Neural cell (in vitro differentiated cells): Measurements from ENCODE around the gene TMEM116. TPM values are rescaled to one million over a fixed set of nuclear protein-coding genes. Genes with fewer than 3 reads are reported as not detected.

ENCODE experiments used
- H2AFZ ChIP-seq: fragments of 200-600, 300-800 bp; sonication (generic), shearing (Covaris generic); 2 replicates; pipeline ENCODE4 v1.6.0; 2014; ENCODE audit warnings: low read depth, mild to moderate bottlenecking, antibody characterized with exemption, low read length, moderate library complexity
- H3F3A ChIP-seq: fragments of 200-600 bp; shearing (Covaris generic); 2 replicates; pipeline ENCODE4 v1.6.1; 2016; ENCODE audit warnings: mild to moderate bottlenecking, moderate library complexity, mixed read lengths, antibody characterized with exemption, low read length; ENCODE audit not compliant: insufficient read depth, poor library complexity, severe bottlenecking
- H3K27ac ChIP-seq: fragments of 200-600, 300-800 bp; sonication (generic), shearing (Covaris generic); 2 replicates; pipeline ENCODE4 v1.5.1; 2014; ENCODE audit warnings: mild to moderate bottlenecking, low read length, moderate library complexity
- H3K27me3 ChIP-seq: fragments of 300-800, 200-600 bp; sonication (generic), shearing (Covaris generic); 2 replicates; pipeline ENCODE4 v1.6.0; 2014; ENCODE audit warnings: mild to moderate bottlenecking, low read depth, low read length, moderate library complexity; ENCODE audit not compliant: insufficient read depth
- H3K36me3 ChIP-seq: fragments of 300-800, 200-600 bp; sonication (generic), shearing (Covaris generic); 2 replicates; pipeline ENCODE4 v1.5.1; 2014; ENCODE audit warnings: mild to moderate bottlenecking, antibody characterized with exemption, low read length, moderate library complexity; ENCODE audit not compliant: insufficient read depth
- H3K4me2 ChIP-seq: fragments of 300-800, 200-600 bp; sonication (generic), shearing (Covaris generic); 2 replicates; pipeline ENCODE4 v1.6.0; 2014; ENCODE audit warnings: mild to moderate bottlenecking, low read length
- H3K4me3 ChIP-seq: fragments of 300-800, 200-600 bp; sonication (generic), shearing (Covaris generic); 2 replicates; pipeline ENCODE4 v1.5.1; 2014; ENCODE audit warnings: mild to moderate bottlenecking, low read length, moderate library complexity
- H3K79me2 ChIP-seq: fragments of 200-600 bp; shearing (Covaris generic); replicated peaks from 2 replicates; pipeline ENCODE4 v1.6.0; 2014; ENCODE audit warnings: mild to moderate bottlenecking, low read length, moderate library complexity; ENCODE audit not compliant: insufficient read depth
- H3K9ac ChIP-seq: fragments of 300-800, 200-600 bp; sonication (generic), shearing (Covaris generic); 2 replicates; pipeline ENCODE4 v1.6.1; 2016; ENCODE audit warnings: mild to moderate bottlenecking, low read length, mixed read lengths
- H3K9me2 ChIP-seq: fragments of 200-600 bp; shearing (Covaris generic); 2 replicates; pipeline ENCODE4 v1.6.1; 2016; ENCODE audit warnings: mild to moderate bottlenecking, low read length, mixed read lengths; ENCODE audit not compliant: insufficient read depth
- H3K9me3 ChIP-seq: fragments of 200-600, 300-800 bp; sonication (generic), shearing (Covaris generic); 2 replicates; pipeline ENCODE4 v1.6.1; 2016; ENCODE audit warnings: mild to moderate bottlenecking, mixed run types, low read length, moderate library complexity, mixed read lengths
- H4K20me1 ChIP-seq: fragments of 200-600 bp; shearing (Covaris generic); 2 replicates; pipeline ENCODE4 v1.6.1; 2016; ENCODE audit warnings: mild to moderate bottlenecking, mixed run types; ENCODE audit not compliant: insufficient read depth
- EP300 ChIP-seq: fragments of 450-650 bp; conservative IDR thresholded peaks from 2 replicates; pipeline ENCODE4 v1.6.1; 2014; ENCODE audit warnings: antibody characterized with exemption, mild to moderate bottlenecking, moderate library complexity; ENCODE audit not compliant: poor library complexity, severe bottlenecking
- EZH2 ChIP-seq: fragments of 200-600, 300-800 bp; shearing (Covaris generic), sonication (generic); IDR thresholded peaks from 2 replicates; pipeline ENCODE4 v1.6.1; 2014; ENCODE audit warnings: antibody characterized with exemption, low read length, borderline replicate concordance, mild to moderate bottlenecking; ENCODE audit not compliant: insufficient read depth, poor library complexity, severe bottlenecking
- MXI1 ChIP-seq: fragments of 450-650 bp; conservative IDR thresholded peaks from 2 replicates; pipeline ENCODE4 v1.6.1; 2014; ENCODE audit warnings: antibody characterized with exemption, mild to moderate bottlenecking; ENCODE audit not compliant: poor library complexity, severe bottlenecking
- POLR2AphosphoS5 ChIP-seq: IDR thresholded peaks from 2 replicates; pipeline ENCODE4 v1.6.1; 2012
- RAD21 ChIP-seq: fragments of 450-650 bp; conservative IDR thresholded peaks from 2 replicates; pipeline ENCODE4 v1.6.1; 2014; ENCODE audit warnings: antibody characterized with exemption, mild to moderate bottlenecking, moderate library complexity
- SMC3 ChIP-seq: fragments of 450-650 bp; conservative IDR thresholded peaks from 2 replicates; pipeline ENCODE4 v1.6.1; 2014; ENCODE audit warnings: antibody characterized with exemption, mild to moderate bottlenecking, moderate library complexity; ENCODE audit not compliant: poor library complexity
- TAF1 ChIP-seq: IDR thresholded peaks from 2 replicates; pipeline ENCODE4 v1.6.1; 2012; ENCODE audit warnings: low read depth
- polyA plus RNA-seq: library from polyadenylated mRNA; depleted of rRNA; stranded (reverse); fragments of >200 nt; gene quantifications from 2 replicates; pipeline ENCODE4 v1.2.3, GENCODE V29; 2014
- TF ChIP-seq, protein P1 (sequence below): IDR thresholded peaks from 2 replicates; pipeline ENCODE4 v1.6.1; 2012; ENCODE audit warnings: borderline replicate concordance
- TF ChIP-seq, protein P2 (sequence below): fragments of 450-650 bp; IDR thresholded peaks from 2 replicates; pipeline ENCODE4 v1.5.1; 2014; ENCODE audit warnings: antibody characterized with exemption, mild to moderate bottlenecking, moderate library complexity; ENCODE audit not compliant: poor library complexity, severe bottlenecking

TMEM116 gene
- polyA plus RNA-seq, 1 donor from 2014 or later: 15.4 TPM

DNA sequence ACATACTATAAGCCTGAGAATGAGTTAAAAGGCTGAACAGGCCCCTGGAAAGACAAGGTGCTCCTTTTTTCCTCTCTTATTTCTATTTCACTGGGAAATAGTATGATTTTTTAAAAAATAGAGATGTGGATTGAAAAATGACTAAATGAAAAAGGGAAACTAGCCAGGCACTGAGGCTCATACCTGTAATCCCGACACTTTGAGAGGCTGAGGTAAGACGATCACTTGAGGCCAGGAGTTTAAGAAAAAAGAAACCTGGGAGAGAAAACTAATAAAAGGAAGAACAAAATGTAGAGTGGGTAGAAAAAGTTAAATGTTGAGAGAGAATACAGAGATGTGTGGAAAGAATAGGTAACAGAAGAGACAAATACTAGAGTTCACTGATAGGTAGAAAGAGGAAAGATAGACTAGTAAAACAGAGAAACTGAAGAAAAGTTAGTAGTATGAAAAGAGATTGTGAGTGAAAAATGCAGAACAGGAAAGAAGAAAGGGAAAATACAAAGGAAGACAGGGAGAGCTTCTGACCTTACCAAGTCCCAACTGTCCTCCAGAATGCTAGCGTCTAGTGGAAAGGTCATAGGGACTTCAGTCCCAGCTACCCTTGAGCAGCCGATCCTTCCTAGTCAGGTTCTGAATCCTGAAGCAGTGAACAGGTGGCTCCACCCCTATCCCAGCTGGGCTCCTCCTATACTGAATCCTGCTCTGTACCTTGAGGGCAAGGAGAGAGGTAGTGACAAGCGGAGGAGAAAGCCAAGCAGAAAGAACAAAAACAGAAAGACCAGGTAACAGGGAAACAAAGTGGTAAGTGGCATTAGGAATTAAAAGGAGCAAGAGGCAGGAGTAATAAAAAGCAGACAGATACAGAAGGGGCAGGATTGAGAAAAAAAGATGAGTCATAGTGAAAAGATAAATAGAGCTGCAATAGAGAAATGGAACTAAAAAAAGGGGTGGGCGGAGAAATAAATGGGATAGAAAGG is 7.3 kb downstream of the TMEM116 start:
- TF ChIP-seq EP300 (no peak), SMC3 (no peak), EZH2 (no peak), TAF1 (no peak), POLR2AphosphoS5 (no peak), MXI1 (no peak), RAD21 (no peak)
- TF ChIP-seq, protein P1, sequence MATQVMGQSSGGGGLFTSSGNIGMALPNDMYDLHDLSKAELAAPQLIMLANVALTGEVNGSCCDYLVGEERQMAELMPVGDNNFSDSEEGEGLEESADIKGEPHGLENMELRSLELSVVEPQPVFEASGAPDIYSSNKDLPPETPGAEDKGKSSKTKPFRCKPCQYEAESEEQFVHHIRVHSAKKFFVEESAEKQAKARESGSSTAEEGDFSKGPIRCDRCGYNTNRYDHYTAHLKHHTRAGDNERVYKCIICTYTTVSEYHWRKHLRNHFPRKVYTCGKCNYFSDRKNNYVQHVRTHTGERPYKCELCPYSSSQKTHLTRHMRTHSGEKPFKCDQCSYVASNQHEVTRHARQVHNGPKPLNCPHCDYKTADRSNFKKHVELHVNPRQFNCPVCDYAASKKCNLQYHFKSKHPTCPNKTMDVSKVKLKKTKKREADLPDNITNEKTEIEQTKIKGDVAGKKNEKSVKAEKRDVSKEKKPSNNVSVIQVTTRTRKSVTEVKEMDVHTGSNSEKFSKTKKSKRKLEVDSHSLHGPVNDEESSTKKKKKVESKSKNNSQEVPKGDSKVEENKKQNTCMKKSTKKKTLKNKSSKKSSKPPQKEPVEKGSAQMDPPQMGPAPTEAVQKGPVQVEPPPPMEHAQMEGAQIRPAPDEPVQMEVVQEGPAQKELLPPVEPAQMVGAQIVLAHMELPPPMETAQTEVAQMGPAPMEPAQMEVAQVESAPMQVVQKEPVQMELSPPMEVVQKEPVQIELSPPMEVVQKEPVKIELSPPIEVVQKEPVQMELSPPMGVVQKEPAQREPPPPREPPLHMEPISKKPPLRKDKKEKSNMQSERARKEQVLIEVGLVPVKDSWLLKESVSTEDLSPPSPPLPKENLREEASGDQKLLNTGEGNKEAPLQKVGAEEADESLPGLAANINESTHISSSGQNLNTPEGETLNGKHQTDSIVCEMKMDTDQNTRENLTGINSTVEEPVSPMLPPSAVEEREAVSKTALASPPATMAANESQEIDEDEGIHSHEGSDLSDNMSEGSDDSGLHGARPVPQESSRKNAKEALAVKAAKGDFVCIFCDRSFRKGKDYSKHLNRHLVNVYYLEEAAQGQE: no peak
- TF ChIP-seq, protein P2, sequence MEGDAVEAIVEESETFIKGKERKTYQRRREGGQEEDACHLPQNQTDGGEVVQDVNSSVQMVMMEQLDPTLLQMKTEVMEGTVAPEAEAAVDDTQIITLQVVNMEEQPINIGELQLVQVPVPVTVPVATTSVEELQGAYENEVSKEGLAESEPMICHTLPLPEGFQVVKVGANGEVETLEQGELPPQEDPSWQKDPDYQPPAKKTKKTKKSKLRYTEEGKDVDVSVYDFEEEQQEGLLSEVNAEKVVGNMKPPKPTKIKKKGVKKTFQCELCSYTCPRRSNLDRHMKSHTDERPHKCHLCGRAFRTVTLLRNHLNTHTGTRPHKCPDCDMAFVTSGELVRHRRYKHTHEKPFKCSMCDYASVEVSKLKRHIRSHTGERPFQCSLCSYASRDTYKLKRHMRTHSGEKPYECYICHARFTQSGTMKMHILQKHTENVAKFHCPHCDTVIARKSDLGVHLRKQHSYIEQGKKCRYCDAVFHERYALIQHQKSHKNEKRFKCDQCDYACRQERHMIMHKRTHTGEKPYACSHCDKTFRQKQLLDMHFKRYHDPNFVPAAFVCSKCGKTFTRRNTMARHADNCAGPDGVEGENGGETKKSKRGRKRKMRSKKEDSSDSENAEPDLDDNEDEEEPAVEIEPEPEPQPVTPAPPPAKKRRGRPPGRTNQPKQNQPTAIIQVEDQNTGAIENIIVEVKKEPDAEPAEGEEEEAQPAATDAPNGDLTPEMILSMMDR: no peak

DNA sequence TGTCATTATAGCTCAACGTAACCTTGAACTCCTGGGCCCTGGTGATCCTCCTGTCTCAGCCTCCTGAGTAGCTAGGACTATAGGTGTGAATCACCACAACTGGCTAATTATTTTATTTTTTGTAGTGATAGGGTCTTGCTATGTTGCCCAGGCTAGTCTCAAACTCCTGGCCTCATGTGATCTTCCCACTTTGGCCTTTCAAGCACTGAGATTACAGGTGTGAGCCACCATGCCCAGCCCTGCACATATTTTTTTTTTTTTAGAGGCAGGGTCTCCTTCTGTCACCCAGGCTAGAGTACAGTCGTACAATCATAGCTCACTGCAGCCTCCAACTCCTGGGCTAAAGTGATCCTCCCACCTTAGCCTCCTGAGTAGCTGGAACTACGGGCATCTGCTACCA is 8.9 kb downstream of the TMEM116 start:
- H3K36me3 ChIP-seq: no peaks in the 10 kb centered on the region

More for the DNA sequence above, 7.3 kb downstream of the TMEM116 start:
- no peak overlapping the region for H3K4me3 ChIP-seq
- H3K36me3 ChIP-seq: no peaks in the 10 kb centered on the region
- no peak overlapping the region for H3K9ac ChIP-seq
- H3K4me2 ChIP-seq: no peak overlapping the region
- no peaks in the 10 kb centered on the region for H3K9me3 ChIP-seq
- no peaks in the 10 kb centered on the region for H3K79me2 ChIP-seq
- H3K27me3 ChIP-seq: no peaks in the 10 kb centered on the region
- no peak overlapping the region for H3K27ac ChIP-seq
- no peak overlapping the region for H2AFZ ChIP-seq
- H3K9me2 ChIP-seq: no peaks in the 10 kb centered on the region
- H3F3A ChIP-seq: no peaks in the 10 kb centered on the region
- H4K20me1 ChIP-seq: no peaks in the 10 kb centered on the region

More for the DNA sequence above, 8.9 kb downstream of the TMEM116 start:
- H3F3A ChIP-seq: no peaks in the 10 kb centered on the region
- no peak overlapping the region for H3K9ac ChIP-seq
- H2AFZ ChIP-seq: no peak overlapping the region
- H3K27ac ChIP-seq: no peak overlapping the region
- no peak for TF ChIP-seq POLR2AphosphoS5
- TF ChIP-seq EZH2: no peak
- TF ChIP-seq EP300: no peak
- TF ChIP-seq, protein P2: no peak
- TF ChIP-seq RAD21: no peak
- TF ChIP-seq, protein P1: no peak
- TF ChIP-seq SMC3: no peak
- TF ChIP-seq MXI1: no peak
- no peak for TF ChIP-seq TAF1
- no peaks in the 10 kb centered on the region for H3K79me2 ChIP-seq
- no peaks in the 10 kb centered on the region for H3K27me3 ChIP-seq
- no peak overlapping the region for H3K4me2 ChIP-seq
- H4K20me1 ChIP-seq: no peaks in the 10 kb centered on the region
- no peak overlapping the region for H3K4me3 ChIP-seq
- H3K9me2 ChIP-seq: no peaks in the 10 kb centered on the region
- H3K9me3 ChIP-seq: no peaks in the 10 kb centered on the region
